GM21526 (cell line): ENCODE data around the gene PDIK1L.
A peak's percentile ranks its signal among the peaks of the same experiment; 100 is the strongest.
"Not testable (repeated sequence)": the region's sequence is repeated elsewhere in the genome, so short reads cannot be mapped to it uniquely, and the experiment has no call there.

Experiments
- ATAC-seq: cut with Tn5 transposase; IDR thresholded peaks from one replicate; pipeline ENCODE4 v1.9.1; 2021; ENCODE audit warnings: moderate library complexity; ENCODE audit not compliant: unreplicated experiment, low FRiP score

PDIK1L gene

GRCh38 chr1:26089125-26089524 lies 22.5 kb upstream of the PDIK1L start:
- ATAC-seq, result no peak

- no peak for ATAC-seq
Observed at GRCh38 chr1:26090893-26091292, 20.7 kb upstream of the PDIK1L start.

GRCh38 chr1:26092422-26092821 lies 19.2 kb upstream of the PDIK1L start:
- ATAC-seq, result no peak

GRCh38 chr1:26093569-26093968 lies 18.1 kb upstream of the PDIK1L start:
- ATAC-seq, result not testable (repeated sequence)

GRCh38 chr1:26094076-26094669 lies 17.5 kb upstream of the PDIK1L start:
- no peak for ATAC-seq

GRCh38 chr1:26094677-26095383 lies 16.8 kb upstream of the PDIK1L start:
- no peak for ATAC-seq

GRCh38 chr1:26096471-26096870 lies 15.2 kb upstream of the PDIK1L start:
- ATAC-seq, result no peak

- ATAC-seq, result no peak
Observed at GRCh38 chr1:26097696-26098095, 13.9 kb upstream of the PDIK1L start.

- ATAC-seq, result no peak
Observed at GRCh38 chr1:26098602-26099001, 13.0 kb upstream of the PDIK1L start.

- no peak for ATAC-seq
Observed at GRCh38 chr1:26099780-26100179, 11.8 kb upstream of the PDIK1L start.

GRCh38 chr1:26100204-26100603 lies 11.4 kb upstream of the PDIK1L start:
- ATAC-seq, result not testable (repeated sequence)

- ATAC-seq, result no peak
Observed at GRCh38 chr1:26102119-26102518, 9.5 kb upstream of the PDIK1L start.

GRCh38 chr1:26102526-26102925 lies 9.1 kb upstream of the PDIK1L start:
- no peak for ATAC-seq

GRCh38 chr1:26105226-26105548 lies 6.4 kb upstream of the PDIK1L start:
- not testable (repeated sequence) for ATAC-seq

- no peak for ATAC-seq
Observed at GRCh38 chr1:26109229-26110164, 2.1 kb upstream of the PDIK1L start.

GRCh38 chr1:26110731-26111529 lies 694 bp upstream of the PDIK1L start:
- ATAC-seq, result peak; percentile 47

- ATAC-seq, result no peak
Observed at GRCh38 chr1:26112407-26112775, 767 bp downstream of the PDIK1L start.

- ATAC-seq, result no peak
Observed at GRCh38 chr1:26114165-26114927, 2.7 kb downstream of the PDIK1L start.

- no peak for ATAC-seq
Observed at GRCh38 chr1:26119892-26120608, 8.4 kb downstream of the PDIK1L start.
